GM19372 (cell line): ENCODE measurements around the gene MINK1.
A peak's percentile ranks its signal among the peaks of the same experiment; 100 is the strongest.
"Not testable (repeated sequence)": the region's sequence is repeated elsewhere in the genome, so short reads cannot be mapped to it uniquely, and the experiment has no call there.

Experiments
- ATAC-seq: cut with Tn5 transposase; IDR thresholded peaks from one replicate; pipeline ENCODE4 v1.9.1; 2021; ENCODE audit warnings: mild to moderate bottlenecking, low read depth, moderate library complexity; ENCODE audit not compliant: unreplicated experiment

Gene MINK1

DNA sequence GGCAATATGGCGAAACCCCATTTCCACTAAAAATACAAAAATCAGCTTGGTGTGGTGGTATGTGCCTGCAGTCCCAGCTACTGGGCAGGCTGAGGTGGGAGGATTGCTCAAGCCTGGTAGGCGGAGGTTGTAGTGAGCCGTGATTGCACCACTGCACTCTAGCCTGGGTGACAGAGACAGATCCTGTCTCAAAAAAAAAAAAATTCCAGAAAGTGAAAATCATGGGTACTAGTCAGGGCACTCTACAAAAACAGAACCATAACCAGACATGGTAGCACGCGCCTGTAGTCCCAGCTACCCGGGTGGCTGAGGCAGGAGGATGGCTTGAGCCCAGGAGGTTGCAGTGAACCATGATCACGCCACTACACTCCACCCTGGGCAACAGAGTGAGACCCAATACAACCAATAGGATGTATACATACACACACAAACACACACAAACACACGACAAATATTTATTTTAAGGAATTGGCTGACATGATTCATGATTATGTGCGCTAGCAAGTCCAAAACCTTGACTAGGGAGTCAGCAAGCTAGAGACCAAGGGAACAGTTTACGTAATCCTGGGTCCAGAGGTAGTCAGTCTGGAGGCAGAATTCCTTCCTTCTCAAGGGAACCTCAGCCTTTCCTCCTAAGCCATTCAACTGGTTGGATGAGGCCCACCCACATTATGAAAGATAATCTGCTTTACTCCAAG lies 87.4 kb downstream of the MINK1 start:
- no peak for ATAC-seq

DNA sequence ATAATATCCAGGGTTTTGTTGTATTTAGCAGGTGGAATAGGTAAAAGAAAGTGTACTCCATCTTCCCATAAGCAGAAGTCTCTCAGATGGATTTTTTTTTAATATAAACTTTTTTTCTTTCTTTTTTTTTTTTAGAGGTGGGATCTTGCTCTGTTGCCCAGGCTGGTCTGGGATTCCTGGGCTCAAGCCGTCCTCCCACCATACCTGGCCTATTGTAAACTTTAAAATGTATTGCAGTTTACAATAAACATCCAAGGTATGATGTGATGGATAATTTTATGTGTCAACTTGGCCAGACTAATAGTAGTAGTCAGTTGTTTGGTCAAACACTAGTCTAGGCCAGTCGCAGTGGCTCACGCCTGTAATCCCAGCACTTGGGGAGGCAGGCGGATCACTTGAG lies 88.2 kb downstream of the MINK1 start:
- no peak for ATAC-seq

DNA sequence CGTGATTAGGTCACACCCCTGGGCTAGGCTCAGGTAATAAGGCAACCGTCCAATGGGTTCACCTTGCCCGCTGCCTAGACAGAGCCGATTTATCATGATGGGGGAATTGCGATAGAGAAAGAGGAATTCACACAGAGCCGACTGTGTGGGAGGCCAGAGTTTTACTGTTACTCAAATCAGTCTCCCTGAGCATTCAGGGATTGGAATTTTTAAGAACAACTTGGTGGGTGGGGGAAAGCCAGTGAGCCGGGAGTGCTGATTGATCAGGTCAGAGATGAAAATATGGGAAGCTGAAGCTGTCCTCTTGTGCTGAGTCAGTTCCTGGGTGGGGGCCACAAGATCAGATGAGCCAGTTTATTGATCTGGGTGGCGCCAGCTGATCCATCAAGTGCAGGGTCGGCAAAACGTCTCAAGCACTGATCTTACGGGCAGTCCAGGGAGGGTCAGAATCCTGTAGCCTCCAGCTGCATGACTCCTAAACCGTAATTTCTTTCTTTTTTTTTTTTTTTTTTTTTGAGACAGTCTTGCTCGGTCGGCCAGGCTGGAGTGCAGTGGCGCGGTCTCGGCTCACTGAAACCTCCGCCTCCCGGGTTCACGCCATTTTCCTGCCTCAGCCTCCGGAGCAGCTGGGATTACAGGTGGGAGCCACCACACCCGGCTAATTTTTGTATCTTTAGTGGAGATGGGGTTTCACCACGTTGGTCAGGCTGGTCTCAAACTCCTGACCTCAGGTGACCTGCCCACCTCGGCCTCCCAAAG lies 93.6 kb downstream of the MINK1 start:
- not testable (repeated sequence) for ATAC-seq

GRCh38 chr17:4928881-4929280 lies 95.7 kb downstream of the MINK1 start:
- no peak for ATAC-seq

- no peak for ATAC-seq
Measured at GRCh38 chr17:4931963-4932362, 98.8 kb downstream of the MINK1 start, which contains the start of gene GP1BA. Gene GP1BA (plus strand): TSS chr17:4932277. CDS start chr17:4932605, 328 bp downstream.

DNA sequence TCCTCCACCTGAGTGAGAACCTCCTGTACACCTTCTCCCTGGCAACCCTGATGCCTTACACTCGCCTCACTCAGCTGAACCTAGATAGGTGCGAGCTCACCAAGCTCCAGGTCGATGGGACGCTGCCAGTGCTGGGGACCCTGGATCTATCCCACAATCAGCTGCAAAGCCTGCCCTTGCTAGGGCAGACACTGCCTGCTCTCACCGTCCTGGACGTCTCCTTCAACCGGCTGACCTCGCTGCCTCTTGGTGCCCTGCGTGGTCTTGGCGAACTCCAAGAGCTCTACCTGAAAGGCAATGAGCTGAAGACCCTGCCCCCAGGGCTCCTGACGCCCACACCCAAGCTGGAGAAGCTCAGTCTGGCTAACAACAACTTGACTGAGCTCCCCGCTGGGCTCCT lies 99.6 kb downstream of the MINK1 start:
- ATAC-seq, result no peak

DNA sequence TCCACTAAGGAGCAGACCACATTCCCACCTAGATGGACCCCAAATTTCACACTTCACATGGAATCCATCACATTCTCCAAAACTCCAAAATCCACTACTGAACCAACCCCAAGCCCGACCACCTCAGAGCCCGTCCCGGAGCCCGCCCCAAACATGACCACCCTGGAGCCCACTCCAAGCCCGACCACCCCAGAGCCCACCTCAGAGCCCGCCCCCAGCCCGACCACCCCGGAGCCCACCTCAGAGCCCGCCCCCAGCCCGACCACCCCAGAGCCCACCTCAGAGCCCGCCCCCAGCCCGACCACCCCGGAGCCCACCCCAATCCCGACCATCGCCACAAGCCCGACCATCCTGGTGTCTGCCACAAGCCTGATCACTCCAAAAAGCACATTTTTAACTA lies 100.5 kb downstream of the MINK1 start:
- ATAC-seq, result no peak

DNA sequence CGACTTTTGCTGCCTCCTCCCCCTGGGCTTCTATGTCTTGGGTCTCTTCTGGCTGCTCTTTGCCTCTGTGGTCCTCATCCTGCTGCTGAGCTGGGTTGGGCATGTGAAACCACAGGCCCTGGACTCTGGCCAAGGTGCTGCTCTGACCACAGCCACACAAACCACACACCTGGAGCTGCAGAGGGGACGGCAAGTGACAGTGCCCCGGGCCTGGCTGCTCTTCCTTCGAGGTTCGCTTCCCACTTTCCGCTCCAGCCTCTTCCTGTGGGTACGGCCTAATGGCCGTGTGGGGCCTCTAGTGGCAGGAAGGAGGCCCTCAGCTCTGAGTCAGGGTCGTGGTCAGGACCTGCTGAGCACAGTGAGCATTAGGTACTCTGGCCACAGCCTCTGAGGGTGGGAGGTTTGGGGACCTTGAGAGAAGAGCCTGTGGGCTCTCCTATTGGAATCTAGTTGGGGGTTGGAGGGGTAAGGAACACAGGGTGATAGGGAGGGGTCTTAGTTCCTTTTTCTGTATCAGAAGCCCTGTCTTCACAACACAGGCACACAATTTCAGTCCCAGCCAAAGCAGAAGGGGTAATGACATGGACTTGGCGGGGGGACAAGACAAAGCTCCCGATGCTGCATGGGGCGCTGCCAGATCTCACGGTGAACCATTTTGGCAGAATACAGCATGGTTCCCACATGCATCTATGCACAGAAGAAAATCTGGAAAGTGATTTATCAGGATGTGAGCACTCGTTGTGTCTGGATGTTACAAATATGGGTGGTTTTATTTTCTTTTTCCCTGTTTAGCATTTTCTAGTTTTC lies 101.2 kb downstream of the MINK1 start:
- no peak for ATAC-seq

DNA sequence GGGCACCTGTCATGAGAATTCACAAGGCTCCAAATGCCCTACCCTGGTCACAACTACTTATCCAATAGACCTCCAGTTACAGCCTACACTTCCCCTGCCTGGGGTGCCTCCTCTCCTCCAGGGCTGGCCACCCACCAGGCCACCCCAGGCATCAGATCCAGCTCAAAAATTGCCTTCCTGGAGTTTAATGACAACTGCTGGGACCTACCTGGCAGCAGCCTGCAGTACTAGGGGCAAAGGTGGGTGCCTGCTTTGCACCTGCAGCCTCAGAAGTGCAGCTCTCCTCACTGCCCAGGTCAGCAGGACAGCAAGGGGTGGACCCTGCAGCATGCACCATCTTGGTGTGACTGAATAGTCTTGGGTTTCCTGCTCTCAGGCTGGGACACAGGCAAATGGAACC lies 102.5 kb downstream of the MINK1 start:
- ATAC-seq, result no peak

GRCh38 chr17:4936436-4936835 lies 103.3 kb downstream of the MINK1 start:
- ATAC-seq, result no peak

DNA sequence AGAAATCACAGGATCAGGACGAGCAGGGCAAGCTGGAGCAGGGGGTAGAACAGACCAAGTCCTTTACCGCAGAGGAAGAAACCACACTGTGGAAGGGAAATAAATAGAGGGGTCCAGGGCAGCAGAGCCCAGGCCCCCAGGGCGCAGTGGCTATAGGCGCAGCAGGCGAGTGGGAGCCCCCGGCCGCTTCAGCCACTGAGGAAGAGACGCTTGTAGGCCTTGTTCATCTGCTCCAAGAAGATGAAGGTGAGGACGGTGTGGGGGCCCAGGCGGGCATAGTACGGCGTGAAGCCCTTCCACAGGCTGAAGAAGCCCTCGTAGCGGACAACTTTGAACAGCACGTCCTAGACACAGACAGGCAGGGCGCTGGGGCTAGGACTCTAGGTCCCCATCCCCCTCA lies 104.4 kb downstream of the MINK1 start:
- ATAC-seq, result no peak

DNA sequence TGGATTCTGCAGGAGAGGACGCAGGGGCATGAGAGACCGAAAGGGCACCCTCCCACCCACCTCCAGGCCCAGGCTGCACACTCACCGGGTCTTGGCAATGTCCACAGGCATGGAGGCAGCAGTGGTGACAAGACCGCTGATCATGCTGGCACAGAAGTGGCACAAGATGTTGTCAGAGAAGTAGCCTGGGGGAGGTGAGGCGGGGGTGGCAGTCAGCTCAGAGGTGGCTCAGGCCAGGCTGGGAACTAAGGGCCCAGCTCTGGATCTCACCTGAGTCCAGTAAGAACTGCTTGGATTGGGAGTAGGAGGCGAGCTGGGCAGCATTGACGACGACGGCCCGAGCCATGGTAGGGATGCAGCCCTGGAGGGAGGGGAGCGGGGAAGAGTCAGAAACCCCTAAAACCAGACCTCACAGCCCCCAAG lies 104.9 kb downstream of the MINK1 start:
- ATAC-seq, result no peak

DNA sequence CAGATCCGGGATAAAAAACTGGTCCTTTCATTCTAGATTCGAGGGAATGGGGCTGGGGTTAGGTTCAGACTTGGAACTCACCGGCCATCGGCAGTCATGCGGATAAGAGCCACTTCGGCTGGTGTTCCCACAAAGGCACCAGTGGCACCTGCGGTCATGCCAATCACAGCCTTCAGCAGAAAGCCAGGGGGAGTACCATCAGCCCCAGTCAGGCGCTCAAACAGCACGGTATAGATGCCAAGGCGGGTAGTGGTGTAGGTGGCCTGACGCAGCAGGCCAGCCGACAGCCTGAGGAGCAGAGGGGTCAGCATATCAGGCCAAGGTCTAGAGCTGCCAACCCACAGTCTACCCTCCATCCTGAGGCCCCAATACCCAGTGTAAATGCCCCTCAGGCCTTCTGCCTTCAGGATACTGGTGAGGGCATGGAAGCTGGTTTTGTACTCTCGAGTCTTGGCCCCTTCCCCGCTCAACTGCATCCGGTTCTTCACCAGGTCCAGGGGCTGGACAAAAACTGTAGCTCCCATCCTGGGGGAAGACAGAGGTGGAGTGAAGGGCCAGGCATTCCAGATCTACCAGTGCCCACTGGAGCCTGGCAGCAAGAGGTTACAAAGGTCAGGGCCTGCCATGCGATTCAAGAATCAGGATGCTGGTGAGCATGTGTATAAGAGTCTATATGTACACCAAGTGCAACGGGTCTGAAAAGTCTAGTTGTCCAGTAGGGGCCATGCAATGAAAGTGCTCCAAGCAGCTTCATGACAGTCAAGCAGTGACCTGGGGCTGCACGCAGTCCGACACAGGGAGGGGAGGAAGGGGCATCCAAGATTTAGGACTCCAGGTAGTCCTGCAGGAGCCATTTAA lies 105.8 kb downstream of the MINK1 start:
- no peak for ATAC-seq

DNA sequence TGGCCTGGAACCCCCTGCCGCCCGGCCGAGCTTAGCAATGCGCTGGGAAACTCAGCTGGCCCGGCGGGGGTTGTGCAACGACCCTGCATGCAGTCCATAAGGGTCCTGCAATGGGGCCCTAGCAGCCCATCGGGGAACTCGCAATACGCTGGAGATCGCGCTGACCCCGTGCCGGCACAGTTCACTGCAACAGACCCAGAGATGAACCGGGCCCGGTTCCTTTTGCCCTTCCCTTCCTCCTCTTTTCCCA lies 106.3 kb downstream of the MINK1 start:
- ATAC-seq, result peak; percentile 8

GRCh38 chr17:4939796-4940554 lies 106.8 kb downstream of the MINK1 start, which contains the start of the genes RNF167 and SLC25A11:
Gene RNF167 (plus strand): TSS chr17:4940268. CDS start chr17:4940910, 642 bp downstream.
Gene SLC25A11 (minus strand): TSS chr17:4940046. CDS start chr17:4939910, 136 bp downstream.
- peak; percentile 85 for ATAC-seq

DNA sequence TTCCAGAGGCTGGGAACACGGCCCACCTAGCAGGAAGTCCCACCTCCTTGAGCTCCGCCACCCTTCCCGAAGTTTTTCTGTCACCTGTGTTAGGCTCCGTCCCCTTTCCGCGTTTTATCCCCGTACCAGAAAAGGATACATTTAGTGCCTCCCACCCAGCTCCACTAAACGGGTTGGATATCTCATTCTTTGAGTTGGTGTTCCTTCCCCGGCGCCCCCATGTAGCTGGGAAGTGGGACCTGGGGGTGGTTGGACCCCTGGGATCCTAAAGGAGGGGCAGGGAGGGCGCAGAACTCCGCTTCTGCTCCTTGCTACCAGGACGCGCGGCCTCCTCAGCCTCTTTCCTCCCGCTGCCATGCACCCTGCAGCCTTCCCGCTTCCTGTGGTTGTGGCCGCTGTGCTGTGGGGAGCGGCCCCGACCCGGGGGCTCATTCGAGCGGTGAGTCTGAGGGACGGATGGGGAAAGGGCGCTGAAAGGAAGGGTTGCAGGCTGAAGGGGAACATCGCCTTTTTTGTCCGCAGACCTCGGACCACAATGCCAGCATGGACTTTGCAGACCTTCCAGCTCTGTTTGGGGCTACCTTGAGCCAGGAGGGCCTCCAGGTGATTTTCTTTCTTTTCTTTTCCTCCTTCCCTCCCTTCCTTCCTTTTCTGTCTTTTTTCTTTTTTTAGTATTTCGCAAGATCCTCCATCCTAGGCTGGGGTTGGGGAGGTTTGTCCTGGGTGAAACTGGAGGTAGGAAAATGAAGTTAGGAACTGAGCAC lies 107.6 kb downstream of the MINK1 start:
- ATAC-seq, result no peak

DNA sequence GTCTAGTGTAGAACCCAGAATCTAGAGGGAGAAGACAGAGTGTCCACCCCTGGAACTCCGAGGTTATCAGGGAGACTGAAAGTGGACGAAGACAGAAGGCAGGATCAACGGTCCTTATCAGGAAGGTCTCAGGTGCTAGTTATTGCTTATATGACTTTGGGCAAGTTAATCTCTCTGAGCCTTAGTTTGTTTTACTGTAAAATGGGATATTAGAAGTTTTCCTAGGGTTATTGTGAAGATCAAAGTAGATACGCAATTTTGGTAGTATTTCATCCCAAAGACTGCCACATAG lies 108.1 kb downstream of the MINK1 start:
- no peak for ATAC-seq

GRCh38 chr17:4942760-4943508 lies 109.8 kb downstream of the MINK1 start:
- ATAC-seq, result no peak
